Measurements from ENCODE around the gene DEFB128. TPM values are rescaled to one million over a fixed set of nuclear protein-coding genes. Genes with fewer than 3 reads are reported as not detected.

The DEFB128 gene
- total and polyA plus RNA-seq, 2 donors (not counting 3 experiments of a cell fraction or from before 2014, with no cell fraction given), result not detected

GRCh38 chr20:152131-152530 is 37.4 kb downstream of the DEFB128 start:
- FAIRE-seq, result no peak
- POLR2A ChIA-PET, result no interaction called here
- no peaks in the 10 kb centered on the region for H3K9me3 ChIP-seq (replicated peaks; ENCODE audit: control insufficient read depth, insufficient read depth, low read length)
- no peak overlapping the region for H3K4me2 ChIP-seq (ENCODE audit: insufficient read depth, low read length)
- no peak for DNase-seq (ENCODE audit: low read depth, low spot score)
- TF ChIP-seq MYC (IDR thresholded peaks at IDR 0.05; ENCODE audit: low read depth, low read length) (no peak), FOS (IDR thresholded peaks at IDR 0.05; ENCODE audit: borderline replicate concordance, insufficient read depth, low read length) (no peak), MAX (IDR thresholded peaks at IDR 0.05; ENCODE audit: insufficient read depth, insufficient read length) (no peak), POLR2A (IDR thresholded peaks at IDR 0.05; ENCODE audit: low read depth, low read length) (no peak), EZH2 (IDR thresholded peaks at IDR 0.05; ENCODE audit: borderline replicate concordance, low read depth, low read length, severe bottlenecking) (no peak), CTCF (IDR thresholded peaks at IDR 0.05; ENCODE audit: extremely low read depth in 1 of 2, insufficient read depth in 1 of 2, low read depth in 1 of 2, low read length in 2 of 2) (no peak), JUN (IDR thresholded peaks at IDR 0.05; ENCODE audit: borderline replicate concordance, insufficient read depth, insufficient read length, low read depth) (no peak), POLR2AphosphoS5 (IDR thresholded peaks at IDR 0.05; ENCODE audit: insufficient read depth, low read depth, low read length) (no peak), GATA2 (IDR thresholded peaks at IDR 0.05; ENCODE audit: insufficient read depth, insufficient read length, low read depth, low read length) (no peak)
- CTCF ChIA-PET, result no interaction called here
- H3K27me3 ChIP-seq (ENCODE audit: control insufficient read depth in 2 of 2, insufficient read depth in 2 of 2, low read length in 2 of 2), result peaks cover under 1 to 1% of the 10 kb centered on the region in 2 experiments
- no peaks in the 10 kb centered on the region for H4K20me1 ChIP-seq (replicated peaks; ENCODE audit: control insufficient read depth, extremely low read depth, insufficient read depth, low read length)
- no peaks in the 10 kb centered on the region for H3K4me1 ChIP-seq (ENCODE audit: control insufficient read depth, extremely low read depth, insufficient read depth, low read length)
- no peaks in the 10 kb centered on the region for H3K9me1 ChIP-seq (replicated peaks; ENCODE audit: control insufficient read depth, extremely low read depth, insufficient read depth, low read length)
- no peak overlapping the region for H3K27ac ChIP-seq (ENCODE audit: insufficient read depth, low read depth, low read length)
- H3K9ac ChIP-seq (replicated peaks; ENCODE audit: extremely low read depth, insufficient read depth, low read length), result no peak overlapping the region
- H2AFZ ChIP-seq (ENCODE audit: low read depth, low read length), result no peak overlapping the region
- no peaks in the 10 kb centered on the region for H3K79me2 ChIP-seq (ENCODE audit: control insufficient read depth, insufficient read depth, low read length)
- dilution Hi-C loops (cut with MboI; ENCODE audit: extremely low pct_ligation_motif_present, low sequenced_read_pairs), result no loop called here
- no peak overlapping the region for H3K4me3 ChIP-seq (replicated peaks in 1 of 3; ENCODE audit: insufficient read depth in 1 of 3, low read depth in 1 of 3, low read length in 3 of 3)
- BruUV-seq (replicated peaks), result no TSS peak
- intact Hi-C loops (cut with micrococcal nuclease), result no loop called here
- no peaks in the 10 kb centered on the region for H3K36me3 ChIP-seq (ENCODE audit: control insufficient read depth in 2 of 2, extremely low read depth in 1 of 2, insufficient read depth in 2 of 2, low read length in 2 of 2)

Measured in endothelial cell of umbilical vein (primary cell).